NCI-H82 treated with DMSO at 0.1 percent for 48 hours (cell line): ENCODE results near the gene AAGAB.
"Not testable (repeated sequence)": the region's sequence is repeated elsewhere in the genome, so short reads cannot be mapped to it uniquely, and the experiment has no call there.

Experiments used
- DNase-seq: peaks from one replicate; lab custom pipeline; 2025; ENCODE audit not compliant: unreplicated experiment; lab: John Stamatoyannopoulos, UW

The AAGAB gene, protein sequence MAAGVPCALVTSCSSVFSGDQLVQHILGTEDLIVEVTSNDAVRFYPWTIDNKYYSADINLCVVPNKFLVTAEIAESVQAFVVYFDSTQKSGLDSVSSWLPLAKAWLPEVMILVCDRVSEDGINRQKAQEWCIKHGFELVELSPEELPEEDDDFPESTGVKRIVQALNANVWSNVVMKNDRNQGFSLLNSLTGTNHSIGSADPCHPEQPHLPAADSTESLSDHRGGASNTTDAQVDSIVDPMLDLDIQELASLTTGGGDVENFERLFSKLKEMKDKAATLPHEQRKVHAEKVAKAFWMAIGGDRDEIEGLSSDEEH

DNA sequence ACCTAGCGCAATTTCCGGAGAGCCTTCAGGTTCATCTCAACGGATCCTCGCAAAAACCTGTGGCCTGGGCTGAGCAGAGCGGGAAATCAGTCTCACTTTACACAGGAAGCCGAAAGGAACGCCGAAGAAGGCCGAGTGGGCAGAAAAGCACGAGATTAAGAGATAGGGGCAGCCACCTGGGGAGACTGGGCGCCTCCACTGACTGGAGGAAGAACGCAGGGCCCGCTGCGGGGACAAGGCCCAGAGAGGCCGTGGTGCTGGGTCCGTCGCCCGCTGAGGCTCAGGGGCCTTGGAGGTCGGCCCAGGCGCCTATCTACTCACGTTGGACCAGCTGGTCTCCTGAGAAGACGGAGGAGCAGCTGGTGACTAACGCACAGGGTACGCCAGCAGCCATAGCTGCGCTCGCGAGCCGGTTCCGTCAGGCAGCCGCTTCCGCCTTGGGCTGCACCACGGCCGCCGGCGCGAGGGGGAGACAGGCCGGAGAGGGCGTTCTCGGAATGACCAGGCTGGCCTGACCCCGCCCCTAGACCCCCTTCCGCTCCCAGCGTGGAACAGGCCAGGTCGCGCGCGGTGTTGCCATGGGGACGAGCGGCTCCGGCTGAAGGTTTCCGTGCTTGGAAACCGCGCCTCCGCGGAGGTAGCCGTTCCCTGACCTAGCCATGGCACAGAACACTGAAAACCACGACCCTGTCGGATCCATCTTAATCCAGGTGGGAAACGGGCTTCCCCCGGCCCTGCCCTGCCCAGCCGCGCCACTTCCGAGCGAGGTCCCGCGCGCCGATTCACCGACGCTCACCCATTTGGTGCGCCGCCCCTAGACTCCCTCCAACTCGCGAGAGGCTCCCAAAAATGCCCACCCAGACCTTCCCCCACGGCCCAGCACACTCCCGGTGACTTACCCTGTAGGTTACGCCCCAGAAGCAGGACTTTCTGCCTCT is at the start of gene AAGAB, which contains the start of gene IQCH:
Gene AAGAB, minus strand, starts transcription at position 424 of the 938 bp plus-strand sequence. Its CDS starts 30 bp downstream, at position 394.
Gene IQCH, plus strand, starts transcription at position 549 of the 938 bp plus-strand sequence. Its CDS starts 111 bp downstream, at position 660.
- DNase-seq, result peak; percentile 73

DNA sequence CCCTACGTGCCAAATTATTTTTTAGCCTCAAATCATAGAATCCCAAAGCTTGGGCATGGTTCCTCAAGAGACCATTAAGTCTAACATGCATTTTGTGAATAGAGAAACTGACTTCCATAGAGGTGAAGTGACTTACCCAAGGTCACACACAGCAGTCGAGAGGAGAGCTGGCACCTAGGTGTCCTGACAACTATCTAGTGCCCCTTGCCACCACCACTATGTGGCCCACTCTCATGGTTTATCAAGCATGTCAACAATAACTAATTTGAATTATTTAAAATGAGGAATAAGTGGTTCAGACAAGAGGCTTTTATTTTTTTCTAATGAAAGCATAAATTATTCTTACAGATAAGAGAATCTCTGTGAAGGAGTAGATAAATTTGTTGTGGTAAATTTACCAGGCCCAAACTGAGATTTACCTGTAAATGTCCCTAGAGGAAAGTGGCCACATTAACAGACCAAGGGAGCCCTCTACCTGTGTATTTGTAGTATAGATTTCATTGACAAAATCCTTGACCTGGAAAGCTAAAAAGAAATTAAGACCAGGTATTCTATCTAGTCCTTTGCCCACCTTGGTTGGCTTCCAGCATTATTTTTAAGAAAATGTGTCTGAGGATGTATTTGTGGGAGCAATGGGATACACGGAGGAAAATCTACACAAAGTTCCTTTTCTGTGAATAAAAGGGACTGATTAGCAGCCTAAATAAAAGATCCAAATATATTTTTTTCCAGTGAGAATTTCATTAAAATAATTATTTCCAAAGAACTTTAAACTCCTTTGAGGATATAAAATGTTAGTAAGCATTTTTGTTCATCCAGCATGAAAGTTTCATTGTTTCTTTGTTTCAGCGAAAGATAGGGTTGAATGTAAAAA is 49.3 kb upstream of the AAGAB start:
- DNase-seq, result no peak

DNA sequence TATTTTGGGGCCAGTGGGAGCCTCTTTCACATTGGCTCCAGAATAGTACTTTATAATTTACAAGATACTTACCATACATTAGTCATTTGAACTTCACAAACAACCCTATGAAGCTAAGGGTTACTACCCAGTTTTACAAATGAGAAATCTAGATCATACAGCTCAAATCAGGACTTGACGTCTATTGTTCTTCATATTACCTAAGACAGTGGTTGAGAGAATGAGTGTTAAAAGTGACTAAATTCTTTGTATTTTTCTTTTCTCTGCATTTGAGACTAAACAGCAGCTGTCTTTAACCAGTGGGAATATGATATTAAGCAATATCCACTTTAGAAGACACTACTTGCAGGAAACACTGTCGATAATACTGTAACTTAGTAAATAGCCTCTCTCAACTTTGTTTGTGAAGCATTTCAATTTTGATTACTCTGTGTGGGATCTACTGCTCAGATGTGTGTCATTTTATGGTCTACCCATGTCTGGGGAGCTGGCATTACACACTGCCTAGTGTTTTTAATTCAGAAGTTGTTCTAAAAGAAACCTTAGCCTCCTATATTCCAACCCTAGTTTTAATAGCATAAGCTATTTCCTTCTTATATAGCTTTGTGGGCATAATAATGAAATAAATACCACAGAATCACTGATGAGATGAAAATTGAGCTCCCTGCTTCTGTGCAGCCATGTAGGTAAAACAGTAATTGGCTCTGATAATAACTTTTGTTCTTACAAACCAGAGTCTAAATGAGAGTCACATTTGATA is 46.0 kb upstream of the AAGAB start:
- DNase-seq, result no peak

DNA sequence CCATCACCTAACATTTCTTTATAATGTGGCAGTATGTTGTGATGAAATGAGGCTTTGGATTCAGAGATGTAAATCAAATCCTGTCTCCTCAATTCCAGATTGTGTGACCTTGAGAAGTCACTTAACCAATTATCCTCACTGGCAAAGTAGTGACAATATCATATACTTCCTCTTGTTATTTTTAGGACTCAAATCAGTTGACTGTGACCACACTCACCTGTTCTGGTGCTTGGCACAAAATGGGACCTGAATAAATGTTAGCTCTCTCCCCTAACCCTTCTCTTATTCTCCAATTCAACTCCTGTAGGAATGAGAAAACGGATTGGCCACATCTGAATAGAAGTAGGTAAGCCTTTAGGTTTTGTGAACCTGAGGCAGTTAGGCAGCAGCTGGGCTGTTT is 42.2 kb upstream of the AAGAB start:
- DNase-seq, result no peak

DNA sequence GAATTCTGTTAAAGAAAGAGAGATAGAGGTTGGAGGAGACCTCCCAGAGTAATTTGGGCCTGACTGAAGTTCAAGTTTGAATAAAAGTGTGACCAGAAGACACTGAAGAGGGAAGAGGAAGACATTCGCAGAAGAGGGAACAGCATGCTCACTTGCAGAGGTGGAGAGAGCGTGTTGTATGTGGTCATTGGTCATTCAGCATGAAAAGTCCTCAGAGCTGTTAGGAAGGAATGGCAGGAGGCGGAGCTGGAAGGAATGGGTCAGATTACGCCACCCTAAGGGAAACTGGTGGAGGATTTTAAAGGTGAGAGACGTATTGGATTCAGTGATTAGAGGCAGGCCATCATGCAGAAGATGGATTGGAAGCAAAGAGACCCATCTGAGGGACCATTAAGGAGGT is 41.7 kb upstream of the AAGAB start:
- DNase-seq, result no peak

DNA sequence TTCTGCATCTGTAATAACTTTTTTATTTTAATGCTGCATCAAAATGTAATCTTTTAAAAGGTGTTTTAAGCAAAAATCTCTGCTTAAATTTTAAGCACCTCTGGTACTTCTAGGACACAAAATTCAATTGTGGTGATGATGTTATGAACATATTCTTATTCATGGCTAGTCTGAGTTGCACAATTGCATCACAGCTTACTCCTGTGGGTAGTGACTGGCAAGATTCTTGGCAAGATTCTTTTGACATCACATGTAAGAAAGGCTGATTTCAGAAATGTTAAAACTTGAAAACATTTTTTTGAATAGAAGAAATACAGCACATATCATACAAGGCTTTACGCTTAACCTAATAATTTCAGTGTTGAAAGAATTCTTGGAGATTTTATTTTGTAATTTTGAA is 35.9 kb upstream of the AAGAB start:
- DNase-seq, result no peak

DNA sequence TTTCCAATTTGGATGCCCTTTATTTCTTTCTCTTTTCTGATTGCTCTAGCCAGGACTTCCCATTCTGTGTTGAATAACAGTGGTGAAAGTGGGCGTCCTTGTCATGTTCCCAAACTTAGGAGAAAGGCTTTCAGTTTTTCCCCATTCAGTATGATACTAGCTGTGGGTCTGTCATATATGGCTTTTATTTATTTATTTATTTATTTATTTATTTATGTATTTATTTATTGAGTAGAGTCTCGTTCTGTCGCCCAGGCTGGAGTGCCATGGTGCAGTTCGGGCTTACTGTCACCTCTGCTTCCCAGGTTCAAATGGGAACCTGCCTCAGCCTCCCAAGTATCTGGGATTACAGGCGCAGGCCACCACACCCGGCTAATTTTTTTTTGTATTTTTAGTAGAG is 31.9 kb upstream of the AAGAB start:
- not testable (repeated sequence) for DNase-seq

DNA sequence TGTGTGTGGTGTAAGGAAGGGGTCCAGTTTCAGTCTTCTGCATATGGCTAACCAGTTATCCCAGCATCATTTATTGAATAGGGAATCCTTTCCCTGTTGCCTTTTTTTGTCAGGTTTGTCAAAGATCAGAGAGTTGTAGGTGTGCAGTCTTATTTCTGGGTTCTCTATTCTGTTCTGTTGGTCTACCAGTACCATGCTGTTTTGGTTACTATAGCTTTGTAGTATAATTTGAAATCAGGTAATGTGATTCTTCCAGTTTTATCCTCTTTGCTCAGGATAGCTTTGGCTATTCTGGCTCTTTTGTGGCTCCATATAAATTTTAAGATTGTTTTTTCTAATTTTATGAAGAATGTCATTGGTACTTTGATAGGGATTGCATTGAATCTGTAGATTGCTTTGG is 31.2 kb upstream of the AAGAB start:
- not testable (repeated sequence) for DNase-seq

DNA sequence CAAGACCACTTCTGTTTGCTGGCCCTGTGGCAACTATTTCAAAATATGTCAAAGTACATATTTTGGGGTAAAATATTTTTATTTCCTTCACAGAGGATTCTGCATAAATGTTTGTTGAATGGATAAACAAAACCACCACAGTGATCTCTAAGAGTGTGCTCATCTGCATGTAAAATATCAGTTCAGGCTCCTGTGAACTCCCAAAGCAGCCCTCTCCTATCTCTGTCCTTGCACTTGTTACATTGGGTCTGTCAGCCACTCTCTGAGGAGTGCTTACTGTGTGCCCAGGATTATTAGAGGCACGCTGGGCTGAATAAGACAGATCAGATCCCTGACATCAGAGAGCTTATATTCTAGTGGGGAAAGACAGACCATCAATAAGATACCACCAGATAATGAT is 27.3 kb upstream of the AAGAB start:
- DNase-seq, result no peak

DNA sequence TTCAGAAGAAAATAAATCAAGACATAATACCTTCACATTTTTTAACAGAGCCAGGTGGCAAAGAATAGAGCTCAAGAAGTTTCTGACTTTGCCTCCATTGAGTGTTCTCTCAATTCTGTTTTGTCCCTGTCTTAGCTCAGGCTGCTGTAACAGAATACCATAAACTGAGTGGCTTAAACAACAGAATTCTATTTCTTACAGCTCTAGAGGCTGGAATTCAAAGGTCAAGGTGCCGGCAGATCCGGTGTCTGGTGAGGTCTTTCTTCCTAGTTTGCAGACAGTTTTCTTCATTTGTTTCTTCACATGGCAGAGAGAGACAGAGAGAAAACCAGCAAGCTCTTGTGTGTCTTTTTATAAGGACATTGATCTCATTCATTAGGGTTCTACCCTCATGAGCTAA is 25.8 kb upstream of the AAGAB start:
- peak; percentile 23 for DNase-seq

DNA sequence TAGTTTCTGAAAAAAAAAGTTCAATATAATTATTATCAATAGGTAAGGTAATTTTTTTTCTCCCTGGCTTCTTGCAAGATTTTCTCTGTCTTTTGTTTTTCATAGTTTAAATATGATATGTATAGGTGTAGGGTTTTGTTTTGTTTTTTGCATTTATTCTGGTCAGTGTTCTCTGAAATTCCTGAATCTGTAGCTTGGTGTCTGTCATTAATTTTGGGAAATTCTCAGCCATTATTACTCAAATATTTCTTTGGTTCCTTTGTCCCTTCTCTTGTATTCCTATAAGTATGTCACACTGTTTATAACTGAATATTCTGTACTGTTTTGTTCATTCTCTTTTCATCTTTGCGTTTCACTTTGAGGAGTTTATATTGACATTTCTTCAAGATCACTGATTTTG is 22.2 kb upstream of the AAGAB start:
- DNase-seq, result no peak

DNA sequence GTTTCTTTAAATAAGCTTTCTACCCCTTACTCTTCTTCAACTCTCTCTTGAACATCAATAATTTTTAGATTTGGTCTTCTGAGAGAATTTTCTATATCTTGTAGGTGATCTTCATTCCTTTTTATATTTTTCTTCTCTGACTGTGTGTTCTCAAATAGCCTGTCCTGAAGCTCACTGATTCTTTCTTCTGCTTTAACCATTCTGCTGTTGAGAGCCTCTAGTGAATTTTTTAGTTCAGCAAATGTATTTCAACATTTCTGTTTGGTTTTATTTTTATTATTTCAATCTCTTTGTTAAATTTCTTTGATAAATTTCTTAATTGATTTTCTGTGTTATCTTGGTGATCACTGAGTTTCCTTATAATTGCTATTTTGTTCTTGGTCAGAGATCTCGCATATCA is 19.8 kb upstream of the AAGAB start:
- DNase-seq, result no peak

DNA sequence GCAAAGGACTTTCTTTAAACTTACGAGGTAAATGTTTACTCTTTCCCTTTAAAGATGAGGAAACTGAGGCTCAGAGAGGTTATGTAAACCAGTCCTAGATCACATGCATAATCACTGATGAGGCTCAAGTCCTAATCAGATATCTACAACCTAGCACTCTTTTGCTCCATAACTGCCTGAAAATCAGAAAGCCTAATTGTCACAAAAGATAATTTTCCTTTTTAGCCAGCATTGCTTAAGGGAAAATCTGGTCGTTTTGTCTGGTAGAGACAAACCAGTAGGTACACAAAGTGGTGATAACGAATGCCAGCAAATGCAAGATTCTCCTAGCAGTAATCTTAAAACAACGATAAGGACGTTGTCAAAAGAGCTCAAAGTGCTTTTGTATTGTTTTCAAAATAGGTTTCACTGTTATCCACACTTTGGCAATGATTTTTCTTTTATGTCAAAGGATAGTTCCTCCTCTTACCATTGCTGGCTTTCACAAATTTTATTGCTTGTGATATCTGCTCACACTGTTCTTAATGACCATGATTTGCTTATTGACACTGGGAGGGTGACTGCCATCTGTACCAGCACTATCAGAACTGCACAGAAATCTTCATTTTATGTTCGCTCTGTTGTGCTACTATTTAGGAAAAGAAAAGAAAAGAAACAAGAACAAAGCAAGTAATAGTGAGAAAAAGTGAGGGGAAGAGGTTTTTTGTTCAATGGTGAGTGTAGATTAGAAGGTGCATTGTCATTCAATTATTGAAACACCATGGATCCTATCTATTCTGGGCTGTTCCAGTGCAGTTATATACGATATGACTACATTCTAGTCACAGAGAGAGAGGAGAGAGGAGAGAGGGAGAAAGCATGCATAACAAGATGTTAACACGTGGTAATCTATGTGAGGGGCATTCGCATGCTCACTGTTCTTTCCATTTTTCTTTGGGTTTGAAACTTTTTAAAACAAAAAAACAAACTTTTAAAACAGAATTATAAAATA is 13.8 kb upstream of the AAGAB start:
- DNase-seq, result no peak

DNA sequence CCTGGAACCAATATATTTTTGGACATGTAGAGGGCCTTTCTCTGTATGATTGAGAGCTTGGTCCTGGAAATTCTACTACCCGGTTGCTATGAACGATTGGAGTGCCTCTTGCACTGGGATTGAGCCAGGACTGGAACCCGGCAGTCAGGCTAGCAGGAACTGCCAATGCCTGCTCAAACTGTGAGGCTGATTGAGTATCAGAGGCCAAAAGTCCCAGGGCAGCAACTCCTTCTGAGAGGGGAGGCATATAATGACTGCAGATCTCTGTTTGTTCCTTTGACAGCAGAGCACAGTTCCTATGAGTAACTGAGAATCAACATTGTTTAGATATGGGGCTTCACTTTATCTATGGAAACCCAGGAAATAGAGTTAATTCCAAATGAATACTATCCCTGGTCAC is 13.0 kb upstream of the AAGAB start:
- DNase-seq, result no peak

DNA sequence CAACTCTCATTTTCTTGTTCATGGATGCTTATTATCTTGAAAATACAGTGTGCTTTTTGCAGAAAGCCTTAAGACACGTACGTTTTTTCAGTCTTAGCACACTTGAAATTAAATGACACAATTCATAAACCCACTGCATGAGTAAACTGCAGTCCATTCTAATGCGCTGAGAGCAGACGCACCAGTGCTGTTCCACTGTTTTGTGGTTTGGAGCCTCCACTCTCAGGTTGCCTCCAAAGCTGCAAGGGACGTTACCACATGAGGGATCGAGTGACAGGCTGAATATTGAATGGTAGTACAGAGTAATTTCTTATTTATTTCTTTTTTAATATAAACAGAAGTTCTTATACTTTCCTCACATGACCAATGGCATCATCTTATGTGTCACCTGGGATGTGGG is 12.4 kb upstream of the AAGAB start:
- DNase-seq, result no peak

DNA sequence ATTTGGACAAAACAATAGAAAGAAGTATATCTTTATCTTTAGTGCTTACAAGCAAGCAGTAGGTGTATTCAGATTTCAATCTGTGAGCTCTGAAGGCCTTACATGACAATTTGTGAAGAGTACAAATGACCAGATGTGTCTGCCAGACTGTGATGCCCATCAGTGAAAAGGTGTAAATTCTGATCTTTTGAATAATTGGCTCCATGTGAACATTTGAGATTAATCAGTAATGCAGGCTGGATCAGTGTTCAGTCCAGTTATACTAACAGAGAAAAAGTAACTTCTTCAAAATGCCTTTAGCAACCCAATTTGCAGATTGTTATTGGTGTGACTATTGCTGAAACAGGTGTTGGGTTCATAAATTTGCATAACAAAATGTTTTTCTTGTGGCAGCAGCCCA is 5.3 kb upstream of the AAGAB start:
- no peak for DNase-seq

DNA sequence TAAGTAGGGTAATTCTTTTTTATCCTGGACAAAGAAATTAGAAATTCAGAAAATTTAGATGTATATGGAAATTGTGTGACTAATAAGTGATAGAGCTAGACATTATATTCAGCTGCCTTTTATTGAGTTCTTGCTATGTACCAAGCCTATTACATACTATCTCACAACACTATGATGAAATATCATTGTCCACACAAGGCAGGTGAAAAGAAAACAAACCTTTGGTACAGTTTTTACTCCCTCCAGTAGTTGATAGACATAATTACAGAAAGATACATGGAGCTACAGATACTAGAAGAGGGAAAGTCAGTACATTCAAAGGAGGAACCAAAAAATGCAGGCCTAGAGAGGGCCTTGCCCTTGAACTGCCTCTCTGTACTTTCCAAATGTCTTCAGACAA is 4.9 kb upstream of the AAGAB start:
- DNase-seq, result no peak

DNA sequence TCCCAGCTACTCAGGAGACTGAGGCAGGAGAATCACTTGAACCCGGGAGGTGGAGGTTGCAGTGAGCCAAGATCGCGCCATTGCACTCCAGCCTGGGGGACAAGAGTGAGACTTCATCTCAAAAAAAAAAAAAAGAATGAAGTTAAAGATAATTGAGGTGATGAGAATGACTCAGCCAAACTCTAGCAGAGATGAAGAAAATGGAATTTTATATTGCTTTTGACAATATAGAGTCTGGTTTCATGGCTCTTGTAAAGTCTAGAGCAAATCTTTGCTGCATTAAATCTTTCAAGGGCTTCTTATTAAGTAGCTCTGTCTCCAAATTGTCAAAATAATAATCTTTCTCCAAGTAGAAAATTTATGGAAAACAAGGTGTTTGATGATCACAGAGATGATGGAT is 4.0 kb upstream of the AAGAB start:
- not testable (repeated sequence) for DNase-seq

DNA sequence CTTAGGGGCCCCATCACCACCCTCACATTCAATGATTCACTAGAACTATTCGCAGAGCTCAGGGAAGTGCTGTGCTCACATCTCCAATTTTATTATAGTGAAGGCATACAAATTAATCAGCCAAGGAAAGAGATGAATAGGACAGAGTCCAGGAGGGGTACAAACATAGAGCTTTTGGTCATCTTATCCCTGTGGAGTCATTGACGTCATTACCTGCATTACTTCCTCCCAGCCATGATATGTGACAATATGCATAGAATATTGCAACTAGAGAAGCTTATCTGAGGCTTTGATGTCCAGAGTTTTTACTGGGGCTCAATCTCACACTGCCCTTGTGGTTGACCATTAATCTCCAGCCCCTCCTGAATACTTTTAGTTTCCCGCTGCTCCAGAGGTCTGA is 1.6 kb upstream of the AAGAB start:
- DNase-seq, result no peak
